GM12878 (cell line): ENCODE measurements around the gene TXNDC16. TPM values are rescaled to one million over a fixed set of nuclear protein-coding genes. Genes with fewer than 3 reads are reported as not detected.
A peak's percentile ranks its signal among the peaks of the same experiment; 100 is the strongest.

ENCODE experiments used
- ATAC-seq: fragments of 200-7000 bp; cut with Tn5 transposase; 3 replicates; pipeline ENCODE4 v1.9.1; 2020; ENCODE audit warnings: mild to moderate bottlenecking, moderate library complexity
- BruUV-seq: library from RNA; stranded (reverse); fragments of 400-500 nt; replicated peaks from 2 replicates; lab custom pipeline; 2021; lab: Mats Ljungman, UMichigan
- CTCF ChIA-PET: fragments of 300-600 bp; sonication (Branson Sonifier 250); formaldehyde crosslinking; extraction: SDS; loops from one replicate; lab custom pipeline; 2021; ENCODE audit warnings: inconsistent platforms; lab: Yijun Ruan, JAX
- POLR2A ChIA-PET: fragments of 350-600 bp; formaldehyde crosslinking; extraction: SDS; loops from one replicate; lab custom pipeline; 2021; ENCODE audit warnings: inconsistent platforms; lab: Charles Lee
- RAD21 ChIA-PET: fragments of 300-600 bp; sonication (Branson Sonifier 250); formaldehyde crosslinking; loops from one replicate; lab custom pipeline; 2023; ENCODE audit warnings: antibody characterized with exemption; ENCODE audit not compliant: unreplicated experiment; lab: Charles Lee
- SMC1A ChIA-PET: fragments of 300-600 bp; sonication (Branson Sonifier 250); formaldehyde crosslinking; loops from one replicate; lab custom pipeline; 2023; ENCODE audit not compliant: unreplicated experiment, uncharacterized antibody; lab: Charles Lee
- DNase-seq: peaks from one replicate; pipeline ENCODE4 v3.0.0-alpha.2; 2011; ENCODE audit warnings: low read depth, low spot score
- FAIRE-seq: peaks from 3 replicates; lab custom pipeline; 2011; peaks lifted over from hg19 to GRCh38; lab: Jason Lieb, UNC
- H2AFZ ChIP-seq: 2 replicates; pipeline ENCODE4 v1.6.0; 2011; ENCODE audit warnings: low read depth, low read length, control low read depth; ENCODE audit not compliant: control insufficient read depth
- H3K27ac ChIP-seq: 2 replicates; pipeline ENCODE4 v1.5.1; 2011; ENCODE audit warnings: control low read depth; ENCODE audit not compliant: control insufficient read depth, insufficient read depth
- H3K27me3 ChIP-seq, 2 experiments: replicated peaks in 1 of 2; 2 replicates each; pipeline versions ENCODE4 v1.6.0 to v1.6.1; 2011; ENCODE audit warnings: low read length in 1 of 2; ENCODE audit not compliant: control insufficient read depth in 2 of 2, insufficient read depth in 2 of 2
- H3K36me3 ChIP-seq, 2 experiments: 2 replicates each; pipeline ENCODE4 v1.5.1; 2011; ENCODE audit warnings: low read length in 1 of 2; ENCODE audit not compliant: control insufficient read depth in 2 of 2, insufficient read depth in 2 of 2
- H3K4me1 ChIP-seq: 2 replicates; pipeline ENCODE4 v1.6.1; 2011; ENCODE audit warnings: mild to moderate bottlenecking, low read length, moderate library complexity, mixed read lengths; ENCODE audit not compliant: control insufficient read depth, insufficient read depth
- H3K4me2 ChIP-seq: 2 replicates; pipeline ENCODE4 v1.6.0; 2011; ENCODE audit warnings: control low read depth; ENCODE audit not compliant: control insufficient read depth, insufficient read depth
- H3K4me3 ChIP-seq: fragments of 200-600 bp; sonication (generic); 2 replicates; pipeline ENCODE4 v1.5.1; 2016
- H3K79me2 ChIP-seq: 2 replicates; pipeline ENCODE4 v1.6.0; 2011; ENCODE audit warnings: low read length; ENCODE audit not compliant: control insufficient read depth, insufficient read depth
- H3K9ac ChIP-seq: 2 replicates; pipeline ENCODE4 v1.8.0; 2011; ENCODE audit warnings: low read length, control low read depth, mixed read lengths; ENCODE audit not compliant: control insufficient read depth, insufficient read depth
- H3K9me3 ChIP-seq: replicated peaks from 3 replicates; pipeline ENCODE4 v1.5.1; 2011; ENCODE audit warnings: mild to moderate bottlenecking, low read length; ENCODE audit not compliant: control insufficient read depth, insufficient read depth
- H4K20me1 ChIP-seq: 2 replicates; pipeline ENCODE4 v1.6.0; 2011; ENCODE audit not compliant: control insufficient read depth, insufficient read depth
- CEBPB ChIP-seq, 2 experiments: fragments of 150-350 bp in 1 of 2; IDR thresholded peaks; 2 replicates each; pipeline ENCODE4 v1.6.1; 2012 to 2014; ENCODE audit warnings: low read depth in 2 of 2, low read length in 2 of 2, borderline replicate concordance in 1 of 2, inconsistent platforms in 1 of 2
- CEBPZ ChIP-seq: fragments of 150-350 bp; IDR thresholded peaks from 2 replicates; pipeline ENCODE4 v1.6.1; 2016; ENCODE audit warnings: low read depth, low read length
- EGR1 ChIP-seq, 2 experiments: IDR thresholded peaks; 1 replicate in 1 of 2; 2 replicates in 1 of 2; pipeline ENCODE4 v1.6.1; 2011 to 2012; ENCODE audit warnings: low read depth in 2 of 2, low read length in 2 of 2, borderline replicate concordance in 1 of 2, mild to moderate bottlenecking in 1 of 2, moderate library complexity in 1 of 2
- FOXM1 ChIP-seq: IDR thresholded peaks from 2 replicates; pipeline ENCODE4 v1.6.1; 2012; ENCODE audit warnings: low read depth, mild to moderate bottlenecking, inconsistent platforms, low read length, moderate library complexity
- IKZF2 ChIP-seq, 2 experiments: fragments of 450-650 bp; IDR thresholded peaks; 2 replicates each; pipeline ENCODE4 v1.6.1; 2017; ENCODE audit warnings: mild to moderate bottlenecking in 2 of 2, moderate library complexity in 2 of 2
- JUNB ChIP-seq: IDR thresholded peaks from 2 replicates; pipeline ENCODE4 v1.6.1; 2016; ENCODE audit warnings: antibody characterized with exemption, mild to moderate bottlenecking
- PAX8 ChIP-seq: fragments of 450-650 bp; IDR thresholded peaks from 2 replicates; pipeline ENCODE4 v1.6.1; 2017; ENCODE audit warnings: mild to moderate bottlenecking, moderate library complexity
- POLR2A ChIP-seq: IDR thresholded peaks from 2 replicates; pipeline ENCODE4 v1.6.1; 2011; ENCODE audit warnings: low read depth, mild to moderate bottlenecking, low read length
- RFX5 ChIP-seq: IDR thresholded peaks from 2 replicates; pipeline ENCODE4 v1.6.1; 2011; ENCODE audit warnings: low read depth, low read length, improper control_type of control experiment
- ZBTB40 ChIP-seq: fragments of 450-650 bp; IDR thresholded peaks from 2 replicates; pipeline ENCODE4 v1.6.1; 2016; ENCODE audit warnings: mild to moderate bottlenecking, moderate library complexity, borderline replicate concordance
- ZNF24 ChIP-seq: fragments of 450-650 bp; IDR thresholded peaks from 2 replicates; pipeline ENCODE4 v1.6.1; 2017; ENCODE audit warnings: antibody characterized with exemption, mild to moderate bottlenecking
- WGBS: methylation state at CpG from one replicate; pipeline ENCODE4 v1.1.6; 2016; ENCODE audit warnings: low lambda C conversion rate; ENCODE audit not compliant: insufficient replicate concordance, insufficient coverage; ENCODE audit errors: missing lambda C conversion rate; 5-methylcytosine and 5-hydroxymethylcytosine counted together
- in situ Hi-C: fragments of 300-500 bp; cut with MboI; formaldehyde crosslinking; loops from 9 replicates; pipeline ENCODE4 v1.14.3; 2018; ENCODE audit warnings: mixed read lengths
- intact Hi-C: fragments of 100-400 bp; cut with micrococcal nuclease; formaldehyde crosslinking; loops from one replicate; pipeline ENCODE4 v1.14.2; 2022; ENCODE audit not compliant: unreplicated experiment
- polyA plus RNA-seq, 11 experiments: library from polyadenylated mRNA; depleted of rRNA in 4 of 11; unstranded in 6 of 11; stranded (reverse) in 5 of 11; fragments of >200 nt; fragmentation: Nextera tagmentation in 4 of 11; fragmentation: Illumina TruSeq in 1 of 11; extraction: Ambion mirVana in 4 of 11; extraction: Trizol in 1 of 11; gene quantifications; 1 replicate in 1 of 11; 2 replicates in 10 of 11; pipeline versions ENCODE4 v1.2.1 to v1.2.3, GENCODE V29; 2011 to 2016; ENCODE audit warnings: inconsistent platforms in 2 of 11, missing spikeins in 2 of 11, low read depth in 1 of 11
- total RNA-seq, 4 experiments: library from RNA; depleted of rRNA in 3 of 4; stranded (reverse); fragments of >200 nt in 3 of 4; fragmentation: Illumina TruSeq in 1 of 4; extraction: Trizol in 1 of 4; gene quantifications; 2 replicates each; pipeline versions ENCODE4 v1.2.1 to v1.2.3, GENCODE V29; 2013 to 2021
- TF ChIP-seq, protein P1 (sequence below): fragments of 450-650 bp; IDR thresholded peaks from 2 replicates; pipeline ENCODE4 v1.6.1; 2014; ENCODE audit warnings: mild to moderate bottlenecking

TXNDC16 gene
- total and polyA plus RNA-seq, 10 of the 15 experiments (the other 5 are each of a cell fraction or from before 2014, with no cell fraction given), result 1.2 to 7.9 (median 5.5) TPM

DNA sequence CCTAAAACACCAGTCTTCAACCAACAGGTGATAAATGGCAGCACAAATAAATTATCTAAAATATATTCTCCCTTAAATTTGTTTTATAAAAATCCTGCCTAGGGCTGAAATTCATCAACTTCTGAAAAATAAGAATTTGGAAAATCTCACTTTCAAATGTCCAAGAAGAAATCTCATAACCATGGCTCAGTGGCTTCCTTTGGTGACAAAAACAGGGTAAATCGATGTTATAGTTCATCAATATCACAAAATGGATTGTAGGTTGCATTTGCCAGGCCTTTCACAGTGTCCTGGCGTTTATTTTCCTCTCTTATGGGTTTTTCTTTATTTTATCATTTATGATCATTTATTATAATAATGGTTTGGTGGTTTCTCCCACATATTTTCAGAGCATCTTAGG is 135.2 kb downstream of the TXNDC16 start (continued):
- TF ChIP-seq, protein P1, sequence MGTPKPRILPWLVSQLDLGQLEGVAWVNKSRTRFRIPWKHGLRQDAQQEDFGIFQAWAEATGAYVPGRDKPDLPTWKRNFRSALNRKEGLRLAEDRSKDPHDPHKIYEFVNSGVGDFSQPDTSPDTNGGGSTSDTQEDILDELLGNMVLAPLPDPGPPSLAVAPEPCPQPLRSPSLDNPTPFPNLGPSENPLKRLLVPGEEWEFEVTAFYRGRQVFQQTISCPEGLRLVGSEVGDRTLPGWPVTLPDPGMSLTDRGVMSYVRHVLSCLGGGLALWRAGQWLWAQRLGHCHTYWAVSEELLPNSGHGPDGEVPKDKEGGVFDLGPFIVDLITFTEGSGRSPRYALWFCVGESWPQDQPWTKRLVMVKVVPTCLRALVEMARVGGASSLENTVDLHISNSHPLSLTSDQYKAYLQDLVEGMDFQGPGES, result no peak
- TF ChIP-seq ZNF24, result no peak
- no peak for TF ChIP-seq CEBPB (IDR thresholded peaks at IDR 0.05; ENCODE audit: borderline replicate concordance in 1 of 2, low read depth in 2 of 2, low read length in 2 of 2)
- TF ChIP-seq RFX5, result no peak
- no peak for TF ChIP-seq PAX8
- no peak for TF ChIP-seq CEBPZ
- TF ChIP-seq IKZF2 (IDR thresholded peaks at IDR 0.05), result no peak

- Histone ChIP-seq H3K79me2 (no peaks in the 10 kb centered on the region), H3K4me3 (no peak overlapping the region), H3K9me3 (no peaks in the 10 kb centered on the region), H3K9ac (no peak overlapping the region), H4K20me1 (no peaks in the 10 kb centered on the region), H3K4me2 (no peak overlapping the region), H3K27me3 (no peaks in the 10 kb centered on the region), H3K27ac (no peak overlapping the region), H3K4me1 (no peaks in the 10 kb centered on the region), H3K36me3 (no peaks in the 10 kb centered on the region), H2AFZ (no peak overlapping the region)
- in situ Hi-C loops, result no loop called here
- SMC1A ChIA-PET, result interaction anchor here (1.1 kb wide), 1 partner anchor 8 kb away, joined by 3 read pairs; no protein-coding TSS in a partner anchor
- ATAC-seq (peak; percentile 70), DNase-seq (no peak), FAIRE-seq (peak; percentile 44)
- intact Hi-C loops, result loop anchor here (5.0 kb wide), 1 partner anchor 112 kb away; no protein-coding TSS in a partner anchor
- POLR2A ChIA-PET, result no interaction called here
- CTCF ChIA-PET, result interaction anchor here (0.6 kb wide), 1 partner anchor 22 kb away, joined by 3 read pairs; no protein-coding TSS in a partner anchor
- WGBS, result 45% methylated on average over 7 of the region's 7 CpGs
- BruUV-seq, result no TSS peak
- RAD21 ChIA-PET, result no interaction called here
- TF ChIP-seq FOXM1 (0 out of 2 replicates have a peak, but pooled peaks have one; percentile 47), EGR1 (IDR thresholded peaks at IDR 0.05; ENCODE audit: borderline replicate concordance in 1 of 2, low read depth in 2 of 2, low read length in 2 of 2) (no peak), JUNB (peak; percentile 82), ZBTB40 (peak; percentile 94), POLR2A (no peak)
Measured at GRCh38 chr14:52413729-52414408, 138.4 kb downstream of the TXNDC16 start.
